ENCODE measurements around the gene OR10A3. TPM values are rescaled to one million over a fixed set of nuclear protein-coding genes. Genes with fewer than 3 reads are reported as not detected.

The OR10A3 gene
- total RNA-seq, 1 experiment from 2014 or later, result not detected

- no peak for DNase-seq (ENCODE audit: extremely low read depth, low read depth)
Measured at GRCh38 chr11:7941146-7941545, 362 bp downstream of the OR10A3 start.

- DNase-seq (ENCODE audit: extremely low read depth, low read depth), result no peak
Measured at GRCh38 chr11:7936615-7937014, 4.9 kb downstream of the OR10A3 start.

DNA sequence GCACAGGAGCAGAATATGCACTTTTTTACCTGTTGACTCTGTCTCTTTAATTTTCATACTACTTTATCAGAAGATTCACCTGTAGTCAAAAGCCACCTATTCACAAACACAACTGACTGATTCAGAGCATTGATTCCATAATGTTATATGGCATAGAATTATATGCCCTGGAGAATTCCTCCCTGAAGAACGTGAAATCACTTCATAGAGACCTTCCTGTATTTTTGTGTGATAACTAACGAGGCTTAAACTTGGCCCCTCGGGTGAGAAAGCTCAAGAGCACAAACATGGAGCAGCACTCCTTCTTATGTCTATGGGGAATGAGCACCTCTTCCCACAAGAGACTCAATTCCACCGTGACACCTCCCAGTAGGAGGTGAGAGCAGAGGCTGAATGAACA lies 10.3 kb downstream of the OR10A3 start, which contains the start of gene OR10A6:
OR10A6 (minus strand) TSS at position 101 of the 400 bp plus-strand sequence. CDS start 2,606 bp downstream, outside the sequence.
- DNase-seq (ENCODE audit: extremely low read depth, low read depth), result no peak

GRCh38 chr11:7927635-7928034 lies 13.9 kb downstream of the OR10A3 start:
- DNase-seq (ENCODE audit: extremely low read depth, low read depth), result peak; percentile 3

DNA sequence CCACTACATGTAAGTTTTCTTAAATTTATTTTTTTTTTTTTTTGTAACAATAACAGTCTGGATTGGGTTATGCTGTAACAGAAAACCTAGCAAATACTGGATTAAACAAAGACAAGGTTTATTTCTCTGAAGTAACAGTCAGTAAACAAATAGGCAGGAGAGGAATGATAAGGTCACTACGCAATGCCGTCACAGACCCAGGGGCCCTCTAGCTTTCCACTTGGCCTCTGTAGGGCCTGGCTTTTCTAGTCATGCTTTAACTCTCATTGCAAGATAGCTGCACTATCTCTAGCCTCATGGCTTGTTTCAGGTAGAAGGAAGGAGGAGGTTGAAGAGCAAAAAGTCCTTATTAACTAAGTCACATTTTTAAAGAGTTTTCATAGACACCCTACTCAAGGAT lies 17.0 kb downstream of the OR10A3 start:
- DNase-seq (ENCODE audit: extremely low read depth, low read depth), result no peak

DNA sequence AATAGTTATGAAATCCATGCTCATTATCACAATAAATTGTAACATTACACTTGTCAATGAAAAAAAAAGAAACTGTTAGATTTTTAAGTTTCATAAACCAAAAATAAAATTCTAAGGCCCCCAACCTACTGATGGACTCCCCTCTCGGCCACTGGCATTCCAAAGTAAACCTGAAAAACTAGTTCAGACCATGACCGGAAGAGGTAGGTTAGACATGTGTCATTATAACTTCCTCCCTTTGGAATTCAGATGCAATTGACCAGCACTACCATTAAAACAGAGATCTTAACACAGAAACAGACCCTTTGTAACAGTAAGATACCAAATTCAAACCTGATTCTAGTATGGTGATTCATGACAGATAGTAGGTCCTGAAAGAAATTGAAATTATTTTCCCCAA lies 23.4 kb downstream of the OR10A3 start:
- DNase-seq (ENCODE audit: extremely low read depth, low read depth), result no peak

DNA sequence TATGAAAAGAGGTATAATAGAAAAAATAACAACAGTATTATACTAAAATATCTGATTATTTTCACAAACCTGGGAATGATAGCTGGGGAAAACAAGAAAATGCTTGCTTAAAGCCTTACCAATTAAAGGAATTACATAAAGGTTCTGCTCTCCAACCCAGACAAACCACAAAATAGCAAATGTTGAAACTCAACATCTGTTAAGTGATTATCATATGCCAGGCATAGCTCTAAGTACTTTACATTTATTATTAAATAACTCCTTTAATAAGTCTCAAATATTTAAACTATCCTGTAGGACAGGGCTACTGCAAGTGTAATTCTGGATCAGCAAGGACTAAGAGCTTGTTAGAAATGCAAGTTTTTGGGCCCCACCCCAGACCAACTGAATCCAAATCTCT lies 30.5 kb downstream of the OR10A3 start:
- no peak for DNase-seq (ENCODE audit: extremely low read depth, low read depth)

GRCh38 chr11:7910286-7910788 lies 31.2 kb downstream of the OR10A3 start:
- DNase-seq (ENCODE audit: extremely low read depth, low read depth), result no peak

- no peak for DNase-seq (ENCODE audit: extremely low read depth, low read depth)
Measured at GRCh38 chr11:7909585-7910285, 31.8 kb downstream of the OR10A3 start.

DNA sequence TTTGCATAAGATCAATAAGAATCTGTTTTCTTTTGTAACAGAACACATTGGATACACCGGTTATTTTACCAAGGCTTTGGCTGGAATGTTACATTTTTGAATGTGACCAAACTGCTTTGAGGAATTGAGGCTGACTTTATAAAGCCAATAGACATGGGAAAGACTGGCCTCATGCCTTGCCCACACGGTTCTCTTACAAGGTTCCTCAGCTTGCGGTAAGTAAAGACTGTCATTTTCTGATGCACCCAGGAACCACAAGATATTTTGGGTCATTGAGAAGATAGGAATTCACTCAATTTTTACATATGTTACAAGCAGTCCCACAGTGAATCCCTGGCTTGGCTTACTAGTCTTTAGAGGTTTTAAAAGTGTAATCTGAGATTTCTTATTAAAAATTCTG lies 34.4 kb downstream of the OR10A3 start:
- DNase-seq (ENCODE audit: extremely low read depth, low read depth), result no peak

- no peak for DNase-seq (ENCODE audit: extremely low read depth, low read depth)
Measured at GRCh38 chr11:7906481-7906880, 35.0 kb downstream of the OR10A3 start.

GRCh38 chr11:7905961-7906429 lies 35.5 kb downstream of the OR10A3 start:
- no peak for DNase-seq (ENCODE audit: extremely low read depth, low read depth)

GRCh38 chr11:7905549-7905948 lies 36.0 kb downstream of the OR10A3 start:
- DNase-seq (ENCODE audit: extremely low read depth, low read depth), result no peak

DNA sequence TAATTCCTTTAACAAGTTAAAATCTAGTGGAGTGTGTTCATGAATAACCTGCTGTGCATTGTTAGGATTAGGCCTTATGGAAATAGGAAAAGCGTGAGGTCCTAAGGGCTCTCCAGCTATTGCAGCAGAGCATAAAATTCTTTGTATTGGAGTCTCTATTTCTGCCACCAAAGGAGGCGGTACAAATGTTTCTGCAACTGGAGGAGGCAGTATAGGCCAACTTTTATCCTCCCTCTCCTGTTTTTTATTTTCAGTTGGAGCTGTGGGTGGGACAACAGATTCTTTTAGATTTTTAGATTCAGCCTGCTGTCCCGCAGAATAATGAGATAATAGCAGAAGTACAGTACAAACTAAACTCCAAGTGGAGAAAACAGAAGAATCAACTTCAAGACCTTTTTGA lies 36.6 kb downstream of the OR10A3 start:
- no peak for DNase-seq (ENCODE audit: extremely low read depth, low read depth)

DNA sequence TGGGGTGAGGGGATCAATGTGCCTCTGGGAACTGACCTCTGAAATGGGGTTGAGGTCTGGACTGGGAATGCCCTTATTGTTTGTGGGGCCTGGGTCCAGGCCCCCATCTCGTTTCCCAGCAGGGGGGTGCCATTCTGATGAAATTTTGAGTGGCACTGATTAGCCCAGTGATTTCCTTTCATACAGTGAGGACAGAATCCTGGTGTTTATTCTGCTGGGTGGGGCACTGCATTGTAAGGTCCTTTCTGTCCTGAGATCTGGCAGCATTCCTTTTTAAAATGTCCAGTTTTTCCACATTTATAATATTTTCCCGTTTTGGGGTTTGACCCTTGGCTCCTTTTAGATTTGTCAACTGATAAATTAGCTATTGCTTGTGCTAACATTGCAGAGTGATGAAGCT lies 37.6 kb downstream of the OR10A3 start:
- no peak for DNase-seq (ENCODE audit: extremely low read depth, low read depth)

DNA sequence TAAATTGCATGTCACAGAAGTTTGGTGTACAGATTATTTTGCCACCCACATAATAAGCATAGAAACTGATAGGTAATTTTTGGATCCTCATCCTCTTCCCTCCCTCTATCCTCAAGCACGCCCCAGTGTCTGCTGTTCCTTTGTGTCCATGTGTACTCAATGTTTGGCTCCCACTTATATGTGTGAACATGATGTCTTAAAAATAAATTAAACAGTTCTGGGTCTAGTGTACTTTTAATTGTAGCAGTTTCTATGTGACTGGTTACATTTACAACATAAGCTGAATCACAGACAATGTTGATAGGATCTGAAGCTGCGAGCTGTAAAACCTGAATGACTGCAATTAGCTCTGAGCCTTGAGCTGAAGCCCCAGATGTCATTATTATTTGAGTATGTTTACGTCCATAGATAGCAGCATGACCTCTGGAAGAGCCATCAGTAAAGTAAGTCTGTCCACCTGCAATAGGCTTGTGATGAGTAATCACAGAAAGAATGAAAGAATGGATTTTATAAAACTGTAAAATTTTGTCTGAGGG lies 40.1 kb downstream of the OR10A3 start:
- DNase-seq (ENCODE audit: extremely low read depth, low read depth), result no peak

GRCh38 chr11:7900686-7901085 lies 40.8 kb downstream of the OR10A3 start:
- no peak for DNase-seq (ENCODE audit: extremely low read depth, low read depth)

- no peak for DNase-seq (ENCODE audit: extremely low read depth, low read depth)
Measured at GRCh38 chr11:7899418-7899817, 42.1 kb downstream of the OR10A3 start.

DNA sequence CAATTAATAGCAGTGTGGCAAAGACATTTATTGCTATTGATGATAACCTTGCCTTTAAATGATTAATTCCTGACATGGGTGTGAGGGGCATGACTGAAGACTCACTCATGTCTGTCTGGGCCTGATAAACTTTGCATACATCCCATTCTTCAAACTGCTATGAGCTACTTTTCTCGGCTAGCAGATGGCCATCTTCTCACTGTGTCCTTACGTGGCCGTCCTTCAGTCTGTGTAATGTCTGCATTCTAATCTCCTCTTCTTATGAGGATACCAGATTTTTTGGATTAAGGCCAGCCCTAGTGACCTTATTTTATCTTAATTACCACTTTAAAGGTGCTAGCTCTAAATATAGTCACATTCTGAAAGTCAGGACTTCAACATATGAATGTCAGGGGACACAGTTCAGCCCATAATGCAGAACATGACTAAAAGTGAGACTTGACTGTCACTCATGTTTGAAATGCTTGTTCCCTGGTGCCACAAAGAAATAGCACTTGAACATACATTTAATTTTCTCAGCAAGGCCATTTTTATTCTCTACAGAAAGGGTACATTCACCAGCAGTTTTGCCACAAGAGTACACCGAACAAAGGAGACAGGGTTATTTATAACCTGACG lies 42.7 kb downstream of the OR10A3 start:
- DNase-seq (ENCODE audit: extremely low read depth, low read depth), result no peak

- DNase-seq (ENCODE audit: extremely low read depth, low read depth), result no peak
Measured at GRCh38 chr11:7896009-7896785, 45.3 kb downstream of the OR10A3 start.

- no peak for DNase-seq (ENCODE audit: extremely low read depth, low read depth)
Measured at GRCh38 chr11:7894251-7894650, 47.3 kb downstream of the OR10A3 start.

Data from NCI-H460 (cell line).